HPDE6-E6E7 (cell line): ENCODE data around the gene CDC42SE2.
"Not testable (repeated sequence)": the region's sequence is repeated elsewhere in the genome, so short reads cannot be mapped to it uniquely, and the experiment has no call there.

Experiments
- DNase-seq: peaks from one replicate; pipeline ENCODE4 v3.0.0; 2011; ENCODE audit warnings: missing footprints; ENCODE audit errors: extremely low spot score

Gene CDC42SE2

GRCh38 chr5:131277875-131278740 is 14.3 kb downstream of the CDC42SE2 start:
- no peak for DNase-seq

GRCh38 chr5:131278741-131279124 is 14.9 kb downstream of the CDC42SE2 start:
- DNase-seq = not testable (repeated sequence)

DNA sequence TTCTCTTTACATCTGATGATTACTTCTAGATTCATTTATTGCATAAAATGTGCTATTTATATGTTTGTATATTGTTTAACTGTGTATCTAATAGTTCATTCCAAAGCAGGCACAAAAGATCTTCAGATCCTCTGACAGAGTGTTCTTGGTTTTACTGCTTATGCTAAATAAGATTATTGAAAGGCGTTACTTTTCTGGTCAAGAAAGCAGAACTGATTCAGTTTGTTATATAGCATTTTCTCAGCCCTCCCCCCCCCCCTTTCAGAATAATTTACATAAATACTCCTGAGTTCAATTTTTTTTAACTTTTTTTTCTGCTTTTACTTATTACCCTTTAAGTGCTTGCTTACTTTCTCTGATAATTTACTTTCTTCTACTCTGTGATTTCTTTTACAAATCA is 15.4 kb downstream of the CDC42SE2 start:
- DNase-seq = no peak

DNA sequence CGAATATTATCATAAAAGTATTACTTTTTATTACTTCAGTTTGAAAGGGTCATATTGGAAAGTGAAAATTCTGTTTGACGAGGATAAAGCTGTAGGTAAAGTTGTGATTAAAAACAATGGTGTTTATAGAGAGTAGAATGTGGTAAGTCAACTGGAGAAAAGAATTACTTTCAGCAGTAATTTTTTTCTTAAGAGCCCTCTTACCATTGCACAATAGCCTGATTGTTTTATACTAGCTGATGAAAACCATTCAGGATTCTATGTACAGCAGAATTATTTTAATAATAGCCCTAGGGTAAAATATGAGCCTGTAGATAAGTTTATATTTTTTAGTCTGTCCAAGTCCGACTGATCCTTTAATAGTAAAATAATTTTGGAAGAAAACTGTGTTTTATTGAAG is 16.6 kb downstream of the CDC42SE2 start:
- no peak for DNase-seq

DNA sequence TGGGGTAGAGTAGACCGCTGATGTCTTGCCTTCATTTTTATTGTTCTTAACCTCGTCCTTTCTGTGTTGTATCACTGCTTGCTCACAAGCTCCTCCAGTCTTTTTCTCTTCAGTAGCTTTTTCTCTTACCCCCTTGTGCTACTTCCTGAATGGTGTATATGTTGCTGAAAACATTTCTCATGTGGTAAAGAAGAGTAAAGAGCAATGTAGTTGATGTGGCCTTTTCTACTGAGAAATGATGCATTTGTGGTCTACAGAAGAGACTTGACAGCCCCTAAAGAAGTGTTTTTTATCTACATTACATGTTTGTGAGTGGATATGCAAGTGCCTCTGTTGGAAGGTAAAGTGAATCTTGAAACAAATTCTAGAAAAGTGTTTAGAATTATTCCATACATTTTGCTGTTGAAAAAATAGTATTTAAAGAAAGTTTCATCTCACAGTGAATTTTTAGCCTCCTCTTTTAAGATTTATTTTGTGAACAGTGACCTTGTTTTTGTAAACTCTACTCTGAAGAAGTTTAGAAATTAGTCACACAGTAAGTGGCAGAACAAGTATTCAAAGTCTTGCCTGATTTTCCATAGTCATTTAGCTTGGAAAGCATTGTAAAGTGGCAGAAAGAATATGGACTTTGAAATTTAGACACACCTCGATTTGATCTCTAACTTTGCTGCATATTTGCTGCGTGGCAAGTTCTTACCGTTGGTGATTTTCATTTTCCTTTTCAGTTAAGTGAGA is 17.4 kb downstream of the CDC42SE2 start:
- no peak for DNase-seq

GRCh38 chr5:131281868-131282234 is 18.0 kb downstream of the CDC42SE2 start:
- DNase-seq = no peak

- no peak for DNase-seq
Observed at GRCh38 chr5:131282235-131282634, 18.4 kb downstream of the CDC42SE2 start.

- no peak for DNase-seq
Observed at GRCh38 chr5:131285703-131286399, 22.0 kb downstream of the CDC42SE2 start.

DNA sequence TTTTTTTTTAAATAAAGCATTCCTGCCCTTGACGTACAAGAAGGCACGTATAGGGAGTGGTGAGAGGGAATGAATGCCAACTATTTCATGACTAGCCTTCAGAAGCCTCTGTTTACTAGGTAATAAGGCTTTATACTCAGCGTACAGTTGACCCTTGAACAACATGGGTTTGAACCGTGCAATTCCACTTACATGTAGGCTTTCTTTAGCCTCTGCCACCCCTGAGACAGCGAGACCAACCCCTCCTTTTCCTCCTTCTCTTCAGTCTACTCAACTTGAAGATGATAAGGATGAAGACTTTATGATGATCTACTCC is 22.5 kb downstream of the CDC42SE2 start:
- DNase-seq = no peak

- no peak for DNase-seq
Observed at GRCh38 chr5:131288328-131288727, 24.5 kb downstream of the CDC42SE2 start.

GRCh38 chr5:131289738-131290137 is 25.9 kb downstream of the CDC42SE2 start:
- no peak for DNase-seq

GRCh38 chr5:131296213-131296672 is 32.4 kb downstream of the CDC42SE2 start:
- no peak for DNase-seq

- DNase-seq = no peak
Observed at GRCh38 chr5:131297886-131298285, 34.0 kb downstream of the CDC42SE2 start.

DNA sequence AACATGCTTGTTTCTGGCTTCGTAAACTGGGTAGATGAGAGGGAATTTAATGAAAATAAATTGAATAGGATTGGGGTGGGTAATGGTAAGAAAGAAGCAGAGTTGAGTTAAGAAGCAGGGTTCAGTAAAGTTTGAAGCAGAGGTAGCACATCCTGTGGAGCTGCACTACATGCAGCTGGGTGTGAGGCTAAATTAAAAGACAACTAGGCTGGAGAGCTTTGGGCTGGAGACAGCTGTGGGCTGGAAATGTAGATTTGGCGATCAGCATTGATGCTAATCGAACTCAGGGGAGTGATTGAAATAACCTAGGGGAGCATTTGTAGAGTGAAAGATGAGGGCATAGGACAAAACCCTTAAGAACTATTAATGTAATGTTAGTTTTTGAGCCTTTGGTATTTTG is 35.6 kb downstream of the CDC42SE2 start:
- DNase-seq = no peak

GRCh38 chr5:131302506-131302905 is 38.7 kb downstream of the CDC42SE2 start:
- DNase-seq = peak; percentile 32

GRCh38 chr5:131303537-131303936 is 39.7 kb downstream of the CDC42SE2 start:
- DNase-seq = no peak

DNA sequence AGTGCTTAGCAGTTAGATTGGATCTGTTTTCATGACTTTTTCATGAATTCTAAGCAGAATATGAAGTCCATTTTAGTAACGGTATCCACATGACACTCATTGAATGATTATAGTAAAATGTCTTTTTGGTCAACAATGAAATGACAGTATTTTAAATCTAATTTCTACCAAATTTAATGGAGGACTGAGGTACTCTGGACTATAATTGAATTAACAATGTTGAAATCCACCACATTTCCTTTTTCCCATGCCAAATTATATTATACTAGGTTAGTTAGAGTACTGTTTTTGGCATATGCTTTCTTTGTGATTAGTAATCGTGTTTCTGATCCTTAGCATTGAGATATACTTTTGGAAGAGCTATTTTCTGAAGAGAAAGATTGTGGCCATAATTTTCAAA is 40.6 kb downstream of the CDC42SE2 start:
- no peak for DNase-seq

- DNase-seq = no peak
Observed at GRCh38 chr5:131305138-131305689, 41.4 kb downstream of the CDC42SE2 start.

- DNase-seq = no peak
Observed at GRCh38 chr5:131305906-131306305, 42.1 kb downstream of the CDC42SE2 start.

GRCh38 chr5:131312235-131312772 is 48.5 kb downstream of the CDC42SE2 start:
- DNase-seq = not testable (repeated sequence)

DNA sequence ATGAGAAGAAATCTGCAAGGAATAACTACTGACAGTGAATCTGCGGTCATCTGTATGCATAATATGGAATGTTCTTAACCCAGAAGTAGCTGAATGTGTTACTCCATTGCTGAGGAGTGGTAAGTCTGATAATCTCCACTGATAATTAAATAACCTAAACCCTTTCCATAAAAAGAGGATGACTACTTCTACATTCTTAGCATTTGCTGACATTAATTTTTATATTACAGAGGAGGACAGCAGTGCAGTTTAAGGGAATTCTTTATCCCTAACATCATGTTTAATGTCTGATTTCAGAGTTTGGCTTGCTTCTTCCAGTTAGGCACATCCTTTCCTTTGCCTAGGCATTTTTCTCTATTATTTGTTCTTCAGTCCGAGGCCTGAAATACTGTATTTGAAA is 52.2 kb downstream of the CDC42SE2 start:
- DNase-seq = no peak

DNA sequence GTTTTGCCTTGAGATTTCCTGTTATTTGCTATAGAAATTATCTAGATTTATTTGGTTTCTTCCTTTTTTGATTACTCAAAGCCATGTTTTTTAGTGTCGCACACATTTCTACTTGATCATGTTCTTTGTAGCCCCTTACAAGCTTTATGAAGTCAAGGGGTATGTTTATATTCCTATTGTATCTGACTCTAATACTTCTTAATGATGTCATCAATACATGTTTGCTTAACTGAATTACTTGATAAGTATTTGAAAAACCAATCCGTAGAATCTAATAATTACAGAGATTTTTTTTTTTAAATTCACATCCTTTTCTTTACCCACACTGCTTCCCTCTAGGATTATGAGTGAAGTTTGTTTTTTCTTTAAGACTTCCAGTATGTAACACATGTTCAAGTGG is 53.0 kb downstream of the CDC42SE2 start:
- no peak for DNase-seq
